Activated CD8-positive, alpha-beta T cell treated with anti-CD3 and anti-CD28 coated beads for 36 hours (primary cell): ENCODE measurements around the gene RAD51B. TPM values are rescaled to one million over a fixed set of nuclear protein-coding genes. Genes with fewer than 3 reads are reported as not detected.

Experiments used
- ATAC-seq: fragments of 200-7000 bp; cut with Tn5 transposase; one replicate; pipeline ENCODE4 v1.10.0; 2021; ENCODE audit warnings: mild to moderate bottlenecking, moderate library complexity
- CTCF ChIA-PET: fragments of 350-600 bp; sonication (Branson Sonifier 250); formaldehyde crosslinking; loops from one replicate; lab custom pipeline; 2021; ENCODE audit warnings: antibody characterized with exemption; lab: Charles Lee
- POLR2A ChIA-PET: fragments of 350-600 bp; sonication (Branson Sonifier 250); formaldehyde crosslinking; loops from one replicate; lab custom pipeline; 2021; ENCODE audit warnings: antibody characterized with exemption; lab: Charles Lee
- DNase-seq: peaks from one replicate; pipeline ENCODE4 v3.0.0-alpha.2; 2020
- H3K27ac Mint-ChIP-seq: one replicate; pipeline ENCODE4 v1.8.0; 2021; ENCODE audit warnings: mild to moderate bottlenecking, mixed read lengths
- H3K27me3 Mint-ChIP-seq: one replicate; pipeline ENCODE4 v1.8.0; 2021; ENCODE audit warnings: mixed read lengths
- H3K36me3 Mint-ChIP-seq: one replicate; pipeline ENCODE4 v1.8.0; 2021; ENCODE audit warnings: low read depth, mixed read lengths
- H3K4me1 Mint-ChIP-seq: one replicate; pipeline ENCODE4 v1.8.0; 2021; ENCODE audit warnings: low read depth, mixed read lengths
- H3K4me3 Mint-ChIP-seq: one replicate; pipeline ENCODE4 v1.8.0; 2021; ENCODE audit warnings: mild to moderate bottlenecking, moderate library complexity, mixed read lengths
- H3K9me3 Mint-ChIP-seq: one replicate; pipeline ENCODE4 v1.8.0; 2021; ENCODE audit warnings: mixed read lengths
- intact Hi-C: fragments of 100-400 bp; cut with micrococcal nuclease; formaldehyde crosslinking; loops from one replicate; pipeline ENCODE4 v1.10.0; 2022
- total RNA-seq, 2 experiments: library from RNA; stranded (reverse); gene quantifications; one replicate each; pipeline ENCODE4 v1.2.3, GENCODE V29; 2021
- TF ChIP-seq, protein P1 (sequence below): fragments of 200-600 bp; IDR thresholded peaks from one replicate; pipeline ENCODE4 v1.8.0; 2022; ENCODE audit warnings: antibody characterized with exemption, mild to moderate bottlenecking

Gene RAD51B
- total RNA-seq, 2 experiments from 2014 or later = 38.2 to 40.6 TPM

DNA sequence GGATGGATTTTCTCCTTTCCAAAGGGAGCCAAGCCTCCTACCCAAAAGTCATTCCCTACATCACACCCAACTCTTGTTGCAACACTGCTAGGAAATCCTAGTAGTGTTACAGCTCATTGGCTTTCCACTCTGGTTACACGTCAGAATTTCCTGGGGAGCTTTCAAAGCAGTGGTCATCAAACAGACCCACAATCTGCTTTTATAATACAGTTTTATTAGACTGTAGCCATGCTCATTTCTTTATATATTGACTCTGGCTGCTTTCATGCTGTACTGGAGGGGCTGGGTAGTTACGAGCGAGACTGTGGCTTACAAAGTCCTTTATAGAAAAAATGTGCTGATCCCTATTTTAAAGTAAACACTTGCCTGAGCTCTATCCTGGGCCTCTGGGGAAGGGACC, 37.5 kb upstream of the RAD51B start:
- no peak overlapping the region for H3K27ac Mint-ChIP-seq
- H3K4me3 Mint-ChIP-seq = no peak overlapping the region
- intact Hi-C loops = no loop called here
- TF ChIP-seq, protein P1, sequence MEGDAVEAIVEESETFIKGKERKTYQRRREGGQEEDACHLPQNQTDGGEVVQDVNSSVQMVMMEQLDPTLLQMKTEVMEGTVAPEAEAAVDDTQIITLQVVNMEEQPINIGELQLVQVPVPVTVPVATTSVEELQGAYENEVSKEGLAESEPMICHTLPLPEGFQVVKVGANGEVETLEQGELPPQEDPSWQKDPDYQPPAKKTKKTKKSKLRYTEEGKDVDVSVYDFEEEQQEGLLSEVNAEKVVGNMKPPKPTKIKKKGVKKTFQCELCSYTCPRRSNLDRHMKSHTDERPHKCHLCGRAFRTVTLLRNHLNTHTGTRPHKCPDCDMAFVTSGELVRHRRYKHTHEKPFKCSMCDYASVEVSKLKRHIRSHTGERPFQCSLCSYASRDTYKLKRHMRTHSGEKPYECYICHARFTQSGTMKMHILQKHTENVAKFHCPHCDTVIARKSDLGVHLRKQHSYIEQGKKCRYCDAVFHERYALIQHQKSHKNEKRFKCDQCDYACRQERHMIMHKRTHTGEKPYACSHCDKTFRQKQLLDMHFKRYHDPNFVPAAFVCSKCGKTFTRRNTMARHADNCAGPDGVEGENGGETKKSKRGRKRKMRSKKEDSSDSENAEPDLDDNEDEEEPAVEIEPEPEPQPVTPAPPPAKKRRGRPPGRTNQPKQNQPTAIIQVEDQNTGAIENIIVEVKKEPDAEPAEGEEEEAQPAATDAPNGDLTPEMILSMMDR = no peak
- ChIA-PET POLR2A (no interaction called here), CTCF (no interaction called here)
- DNase-seq = no peak
- ATAC-seq = no peak
- no peaks in the 10 kb centered on the region for H3K27me3 Mint-ChIP-seq
- H3K4me1 Mint-ChIP-seq = no peaks in the 10 kb centered on the region
- H3K36me3 Mint-ChIP-seq = peaks cover 32% of the 10 kb centered on the region
- H3K9me3 Mint-ChIP-seq = no peaks in the 10 kb centered on the region

DNA sequence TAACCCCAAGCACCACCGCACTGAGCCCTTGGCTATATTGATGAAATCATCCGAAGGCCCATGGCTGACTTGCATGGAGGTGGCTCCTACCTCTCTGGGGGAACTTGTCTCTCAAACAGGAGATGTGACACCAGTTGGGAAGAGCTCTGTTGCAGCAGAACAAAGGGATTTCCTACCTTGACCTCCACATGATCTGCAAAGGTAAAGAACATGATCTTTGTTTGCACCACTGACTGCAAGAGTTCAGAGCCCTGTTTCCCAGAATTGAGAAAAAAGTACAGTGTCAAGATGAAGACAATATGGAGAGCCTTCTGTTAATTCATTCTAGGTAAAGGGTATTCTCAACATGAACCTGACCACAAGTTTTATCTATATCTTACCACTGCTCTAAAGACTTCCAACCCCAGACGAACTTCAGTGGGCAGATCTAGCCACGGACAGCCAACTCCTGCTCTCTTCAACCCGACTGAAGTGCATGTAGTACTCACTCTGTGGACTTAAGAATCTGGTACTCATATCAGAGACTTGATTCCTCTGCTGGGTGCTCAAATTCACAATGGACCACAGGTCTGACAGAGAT, 35.2 kb upstream of the RAD51B start:
- Mint-ChIP-seq H3K4me3 (no peak overlapping the region), H3K27ac (no peak overlapping the region), H3K4me1 (no peaks in the 10 kb centered on the region), H3K9me3 (no peaks in the 10 kb centered on the region), H3K36me3 (peaks cover 31% of the 10 kb centered on the region), H3K27me3 (no peaks in the 10 kb centered on the region)
- ChIA-PET POLR2A (no interaction called here), CTCF (no interaction called here)
- TF ChIP-seq, protein P1 = no peak
- DNase-seq (no peak), ATAC-seq (no peak)
- intact Hi-C loops = no loop called here

DNA sequence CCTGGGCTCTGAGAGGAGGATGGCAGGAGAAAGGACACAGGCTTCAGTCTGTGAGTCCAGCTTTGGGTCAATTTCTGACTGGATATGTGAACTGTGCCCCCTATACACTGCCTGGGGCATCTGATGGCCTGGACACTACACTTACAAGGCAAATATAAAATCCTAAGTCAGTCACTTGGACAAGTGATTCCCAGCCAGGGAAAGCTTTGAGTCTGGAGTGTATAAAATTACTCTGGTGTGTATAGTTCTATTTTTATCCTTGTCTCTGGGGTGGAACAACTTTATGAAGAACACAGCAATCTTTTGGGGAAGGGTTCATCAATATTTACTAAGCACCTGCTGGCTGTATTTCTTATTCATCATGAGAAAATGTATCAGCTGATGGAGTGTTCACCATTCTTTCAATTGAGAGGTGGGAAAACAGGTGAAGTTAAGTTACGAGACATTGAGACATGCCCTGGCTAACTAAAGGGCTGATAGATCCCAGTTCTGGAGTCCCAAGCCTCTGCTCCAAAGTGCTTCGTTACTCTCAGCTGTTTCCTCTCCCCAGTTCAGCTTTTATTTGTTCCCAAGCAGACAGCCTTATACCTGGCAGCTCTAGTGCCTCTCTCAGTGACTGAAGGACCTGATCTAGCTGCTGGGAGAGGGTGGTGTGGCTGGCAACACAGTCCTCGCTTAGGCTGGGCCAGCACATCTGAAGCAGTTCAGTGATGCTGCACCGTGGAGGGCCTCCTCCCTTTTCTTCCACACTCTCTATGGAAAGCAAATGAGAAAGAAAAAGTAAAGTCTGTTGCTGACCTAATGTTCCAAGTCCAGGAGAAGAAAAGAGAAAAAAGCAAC, 34.1 kb upstream of the RAD51B start:
- no peak for ATAC-seq

DNA sequence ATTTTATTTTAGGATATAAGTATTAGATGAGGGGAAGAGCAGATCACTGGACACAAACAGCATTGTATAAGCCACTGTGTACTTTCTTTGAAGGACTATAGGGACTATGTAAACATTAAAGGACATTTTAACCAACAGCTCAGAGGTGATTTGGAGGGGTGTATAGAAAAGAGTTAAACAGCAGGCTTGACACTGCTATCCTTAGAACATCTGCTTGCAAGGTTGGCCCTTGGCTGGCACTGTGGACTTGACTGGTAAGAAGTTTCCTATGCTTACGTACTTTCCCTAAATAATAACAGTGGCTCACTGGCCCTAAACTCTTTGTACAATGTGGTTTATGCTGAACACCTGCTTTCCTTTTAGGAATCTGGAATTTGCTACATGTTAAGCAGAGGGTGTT, 31.9 kb upstream of the RAD51B start:
- H3K4me1 Mint-ChIP-seq = no peaks in the 10 kb centered on the region
- no peak overlapping the region for H3K27ac Mint-ChIP-seq
- ChIA-PET CTCF (no interaction called here), POLR2A (no interaction called here)
- TF ChIP-seq, protein P1 = no peak
- H3K4me3 Mint-ChIP-seq = no peak overlapping the region
- H3K27me3 Mint-ChIP-seq = no peaks in the 10 kb centered on the region
- intact Hi-C loops = no loop called here
- H3K9me3 Mint-ChIP-seq = no peaks in the 10 kb centered on the region
- ATAC-seq = no peak
- no peak for DNase-seq
- H3K36me3 Mint-ChIP-seq = peaks cover 21% of the 10 kb centered on the region

More for the DNA sequence above, 34.1 kb upstream of the RAD51B start:
- Mint-ChIP-seq H3K27ac (no peak overlapping the region), H3K4me1 (no peaks in the 10 kb centered on the region), H3K36me3 (peaks cover 34% of the 10 kb centered on the region), H3K9me3 (no peaks in the 10 kb centered on the region), H3K27me3 (no peaks in the 10 kb centered on the region), H3K4me3 (no peak overlapping the region)
- TF ChIP-seq, protein P1 = no peak
- intact Hi-C loops = no loop called here
- CTCF ChIA-PET = no interaction called here
- POLR2A ChIA-PET = no interaction called here
- DNase-seq = no peak

DNA sequence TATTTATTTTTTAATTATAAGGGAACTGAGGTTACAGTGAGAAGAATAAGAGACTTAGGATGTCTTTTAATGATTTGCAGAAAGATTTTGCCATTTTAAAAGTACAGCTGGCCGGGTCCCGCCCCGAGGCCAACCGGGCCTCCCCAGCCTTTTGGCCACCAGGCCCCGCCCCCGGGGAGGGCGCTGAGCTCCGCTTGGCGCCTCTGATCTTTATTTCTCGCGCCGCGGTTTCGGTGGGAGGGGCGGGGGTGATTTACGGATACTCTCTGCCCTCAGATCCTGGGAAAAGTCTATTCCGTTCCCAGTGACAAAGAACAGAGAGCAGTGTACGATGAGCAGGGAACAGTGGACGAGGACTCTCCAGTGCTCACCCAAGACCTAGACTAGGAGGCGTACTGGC, 20.8 kb upstream of the RAD51B start:
- intact Hi-C loops = no loop called here
- H3K4me3 Mint-ChIP-seq = no peak overlapping the region
- DNase-seq (no peak), ATAC-seq (no peak)
- no peaks in the 10 kb centered on the region for H3K27me3 Mint-ChIP-seq
- TF ChIP-seq, protein P1 = no peak
- peaks cover 12% of the 10 kb centered on the region for H3K36me3 Mint-ChIP-seq
- CTCF ChIA-PET = interaction anchor here (0.6 kb wide), 1 partner anchor 135 kb away, joined by 3 read pairs; no protein-coding TSS in a partner anchor
- H3K4me1 Mint-ChIP-seq = no peaks in the 10 kb centered on the region
- H3K27ac Mint-ChIP-seq = no peak overlapping the region
- POLR2A ChIA-PET = no interaction called here
- H3K9me3 Mint-ChIP-seq = no peaks in the 10 kb centered on the region
